SK-N-SH (cell line): Measurements from ENCODE around the gene FMNL2. TPM values are rescaled to one million over a fixed set of nuclear protein-coding genes. Genes with fewer than 3 reads are reported as not detected.

Experiments
- CTCF ChIA-PET: fragments of 300-600, 350-600 bp; formaldehyde crosslinking; extraction: SDS; loops from one replicate; lab custom pipeline; 2021; lab: Yijun Ruan, JAX
- POLR2A ChIA-PET: fragments of 350-600 bp; sonication (Branson Sonifier 250); formaldehyde crosslinking; extraction: SDS; loops from one replicate; lab custom pipeline; 2020; ENCODE audit warnings: antibody characterized with exemption, inconsistent platforms; lab: Yijun Ruan, JAX
- DNase-seq: peaks from one replicate; pipeline ENCODE4 v3.0.0; 2012
- H2AFZ ChIP-seq: fragments of 200-600 bp; sonication (generic); 2 replicates; pipeline ENCODE4 v1.8.1; 2016; ENCODE audit warnings: antibody characterized with exemption, mild to moderate bottlenecking, low read depth
- H3F3A ChIP-seq: fragments of 200-600 bp; sonication (generic); replicated peaks from 2 replicates; pipeline ENCODE3; 2016; ENCODE audit warnings: antibody characterized with exemption, mild to moderate bottlenecking; ENCODE audit not compliant: insufficient read depth
- H3K27ac ChIP-seq, 2 experiments: fragments of 200-500 bp in 1 of 2; fragments of 200-600 bp in 1 of 2; sonication (Bioruptor generic) in 1 of 2; sonication (generic), shearing (Covaris generic) in 1 of 2; 2 replicates each; pipeline versions ENCODE4 v1.5.1 to v1.6.1; 2014 to 2016; ENCODE audit warnings: low read depth in 2 of 2, inconsistent platforms in 1 of 2, low read length in 1 of 2, mild to moderate bottlenecking in 1 of 2, mixed read lengths in 1 of 2
- H3K27me3 ChIP-seq: fragments of 200-600 bp; sonication (generic), shearing (Covaris generic); 2 replicates; pipeline ENCODE4 v1.6.1; 2016; ENCODE audit warnings: mixed run types; ENCODE audit not compliant: insufficient read depth
- H3K36me3 ChIP-seq, 2 experiments: fragments of 200-500 bp in 1 of 2; fragments of 200-600 bp in 1 of 2; sonication (Bioruptor generic) in 1 of 2; sonication (generic) in 1 of 2; replicated peaks in 1 of 2; 2 replicates each; pipeline versions ENCODE3 to v1.5.1; 2014 to 2016; ENCODE audit warnings: low read length in 1 of 2, mild to moderate bottlenecking in 1 of 2; ENCODE audit not compliant: insufficient read depth in 2 of 2, control insufficient read depth in 1 of 2
- H3K4me1 ChIP-seq, 2 experiments: fragments of 200-500 bp in 1 of 2; fragments of 200-600 bp in 1 of 2; sonication (Bioruptor generic) in 1 of 2; sonication (generic), shearing (Covaris generic) in 1 of 2; 2 replicates each; pipeline versions ENCODE4 v1.5.1 to v1.6.1; 2014 to 2016; ENCODE audit warnings: low read depth in 1 of 2, low read length in 1 of 2, mixed run types in 1 of 2; ENCODE audit not compliant: insufficient read depth in 2 of 2, control insufficient read depth in 1 of 2
- H3K4me2 ChIP-seq: fragments of 200-600 bp; sonication (generic), shearing (Covaris generic); 2 replicates; pipeline ENCODE4 v1.6.1; 2017; ENCODE audit warnings: mixed run types
- H3K4me3 ChIP-seq, 2 experiments: fragments of 200-500 bp in 1 of 2; fragments of 200-600 bp in 1 of 2; sonication (Bioruptor generic) in 1 of 2; sonication (generic), shearing (Covaris generic) in 1 of 2; 2 replicates each; pipeline versions ENCODE4 v1.5.1 to v1.8.1; 2014 to 2016; ENCODE audit warnings: low read depth in 2 of 2, inconsistent platforms in 1 of 2, low read length in 1 of 2, mild to moderate bottlenecking in 1 of 2, mixed read lengths in 1 of 2, moderate library complexity in 1 of 2
- H3K79me2 ChIP-seq: fragments of 200-600 bp; sonication (generic); 2 replicates; pipeline ENCODE4 v1.8.1; 2017; ENCODE audit warnings: mild to moderate bottlenecking; ENCODE audit not compliant: insufficient read depth
- H3K9ac ChIP-seq: fragments of 200-600 bp; sonication (generic); 2 replicates; pipeline ENCODE4 v1.6.1; 2017; ENCODE audit warnings: mixed run types
- H3K9me2 ChIP-seq: fragments of 200-600 bp; sonication (generic); 2 replicates; pipeline ENCODE4 v1.6.1; 2017; ENCODE audit warnings: mixed run types
- H3K9me3 ChIP-seq: fragments of 200-600 bp; sonication (generic); 2 replicates; pipeline ENCODE4 v1.6.1; 2017; ENCODE audit warnings: mixed run types, mild to moderate bottlenecking, moderate library complexity
- H4K20me1 ChIP-seq: fragments of 200-600 bp; sonication (generic); 2 replicates; pipeline ENCODE4 v1.6.1; 2017; ENCODE audit warnings: mild to moderate bottlenecking, mixed run types; ENCODE audit not compliant: insufficient read depth
- GABPA ChIP-seq: IDR thresholded peaks from 2 replicates; pipeline ENCODE4 v1.4.0; 2012; ENCODE audit warnings: low read depth, mild to moderate bottlenecking
- JUND ChIP-seq: IDR thresholded peaks from 2 replicates; pipeline ENCODE4 v1.4.0; 2012
- MEF2A ChIP-seq: IDR thresholded peaks from 2 replicates; pipeline ENCODE4 v1.4.0; 2012; ENCODE audit warnings: low read depth, borderline replicate concordance
- MXI1 ChIP-seq: IDR thresholded peaks from 2 replicates; pipeline ENCODE4 v1.6.1; 2012; ENCODE audit warnings: mild to moderate bottlenecking, low read depth, low read length, improper control_type of control experiment
- NRF1 ChIP-seq: IDR thresholded peaks from 2 replicates; pipeline ENCODE4 v1.6.1; 2012; ENCODE audit warnings: low read depth, mild to moderate bottlenecking, low read length
- PBX3 ChIP-seq: IDR thresholded peaks from 2 replicates; pipeline ENCODE4; 2012
- RAD21 ChIP-seq: IDR thresholded peaks from 2 replicates; pipeline ENCODE4 v1.6.1; 2012; ENCODE audit warnings: mild to moderate bottlenecking, low read length
- RCOR1 ChIP-seq: fragments of 150-350 bp; IDR thresholded peaks from 2 replicates; pipeline ENCODE4 v1.6.1; 2017; ENCODE audit warnings: antibody characterized with exemption, low read length
- RFX5 ChIP-seq: IDR thresholded peaks from 2 replicates; pipeline ENCODE4 v1.6.1; 2012; ENCODE audit warnings: mild to moderate bottlenecking, improper control_type of control experiment, low read length
- RXRA ChIP-seq: IDR thresholded peaks from 2 replicates; pipeline ENCODE4 v1.4.0; 2012; ENCODE audit warnings: low read depth, mild to moderate bottlenecking, borderline replicate concordance
- SIN3A ChIP-seq: IDR thresholded peaks from 2 replicates; pipeline ENCODE4 v1.6.1; 2012; ENCODE audit warnings: low read depth, mild to moderate bottlenecking, low read length, moderate library complexity, borderline replicate concordance
- SMC3 ChIP-seq: IDR thresholded peaks from 2 replicates; pipeline ENCODE4 v1.6.1; 2012; ENCODE audit warnings: low read depth, low read length, improper control_type of control experiment
- TAF1 ChIP-seq: IDR thresholded peaks from 2 replicates; pipeline ENCODE4 v1.6.1; 2012; ENCODE audit warnings: low read depth, mild to moderate bottlenecking, low read length, moderate library complexity, borderline replicate concordance
- TCF12 ChIP-seq: IDR thresholded peaks from 2 replicates; pipeline ENCODE4 v1.4.0; 2012
- YY1 ChIP-seq: IDR thresholded peaks from 2 replicates; pipeline ENCODE4 v1.4.0; 2012; ENCODE audit warnings: low read depth, mild to moderate bottlenecking
- WGBS: methylation state at CpG from one replicate; pipeline ENCODE4 v1.1.6; 2017; ENCODE audit warnings: low lambda C conversion rate; 5-methylcytosine and 5-hydroxymethylcytosine counted together
- polyA plus RNA-seq, 3 experiments: library from polyadenylated mRNA; depleted of rRNA; stranded (reverse); fragments of >200 nt; gene quantifications; 2 replicates each; pipeline ENCODE4 v1.2.3, GENCODE V29; 2012
- TF ChIP-seq, protein P1 (sequence below): fragments of 200-600 bp; sonication (generic); IDR thresholded peaks from 2 replicates; pipeline ENCODE4 v1.6.1; 2017; ENCODE audit warnings: antibody characterized with exemption, mild to moderate bottlenecking, moderate library complexity
- TF ChIP-seq, protein P2 (sequence below): fragments of 150-350 bp; IDR thresholded peaks from 2 replicates; pipeline ENCODE4 v1.6.1; 2017; ENCODE audit warnings: antibody characterized with exemption, low read length, low read depth, borderline replicate concordance

The FMNL2 gene
- polyA plus RNA-seq, 1 of the 3 experiments (the other 2 are of a cell fraction), result 14.5 TPM

- Histone ChIP-seq H3K4me2 (no peak overlapping the region), H3K27ac (peak overlapping the region in 1 of 2 experiments; percentile 79; a peak in 3 of 4 replicates), H3K9ac (no peak overlapping the region), H4K20me1 (no peaks in the 10 kb centered on the region), H3K4me3 (no peak overlapping the region), H2AFZ (no peak overlapping the region), H3K27me3 (no peaks in the 10 kb centered on the region), H3F3A (peaks cover 27% of the 10 kb centered on the region), H3K36me3 (peaks cover 43 to 68% of the 10 kb centered on the region in 2 experiments), H3K9me3 (no peaks in the 10 kb centered on the region), H3K79me2 (no peaks in the 10 kb centered on the region), H3K9me2 (no peaks in the 10 kb centered on the region), H3K4me1 (peaks cover 8 to 10% of the 10 kb centered on the region in 2 experiments)
- TF ChIP-seq RAD21 (no peak), TCF12 (no peak), SIN3A (no peak), GABPA (no peak), JUND (no peak)
- TF ChIP-seq, protein P1, sequence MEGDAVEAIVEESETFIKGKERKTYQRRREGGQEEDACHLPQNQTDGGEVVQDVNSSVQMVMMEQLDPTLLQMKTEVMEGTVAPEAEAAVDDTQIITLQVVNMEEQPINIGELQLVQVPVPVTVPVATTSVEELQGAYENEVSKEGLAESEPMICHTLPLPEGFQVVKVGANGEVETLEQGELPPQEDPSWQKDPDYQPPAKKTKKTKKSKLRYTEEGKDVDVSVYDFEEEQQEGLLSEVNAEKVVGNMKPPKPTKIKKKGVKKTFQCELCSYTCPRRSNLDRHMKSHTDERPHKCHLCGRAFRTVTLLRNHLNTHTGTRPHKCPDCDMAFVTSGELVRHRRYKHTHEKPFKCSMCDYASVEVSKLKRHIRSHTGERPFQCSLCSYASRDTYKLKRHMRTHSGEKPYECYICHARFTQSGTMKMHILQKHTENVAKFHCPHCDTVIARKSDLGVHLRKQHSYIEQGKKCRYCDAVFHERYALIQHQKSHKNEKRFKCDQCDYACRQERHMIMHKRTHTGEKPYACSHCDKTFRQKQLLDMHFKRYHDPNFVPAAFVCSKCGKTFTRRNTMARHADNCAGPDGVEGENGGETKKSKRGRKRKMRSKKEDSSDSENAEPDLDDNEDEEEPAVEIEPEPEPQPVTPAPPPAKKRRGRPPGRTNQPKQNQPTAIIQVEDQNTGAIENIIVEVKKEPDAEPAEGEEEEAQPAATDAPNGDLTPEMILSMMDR, result peak; percentile 46
- TF ChIP-seq, protein P2, sequence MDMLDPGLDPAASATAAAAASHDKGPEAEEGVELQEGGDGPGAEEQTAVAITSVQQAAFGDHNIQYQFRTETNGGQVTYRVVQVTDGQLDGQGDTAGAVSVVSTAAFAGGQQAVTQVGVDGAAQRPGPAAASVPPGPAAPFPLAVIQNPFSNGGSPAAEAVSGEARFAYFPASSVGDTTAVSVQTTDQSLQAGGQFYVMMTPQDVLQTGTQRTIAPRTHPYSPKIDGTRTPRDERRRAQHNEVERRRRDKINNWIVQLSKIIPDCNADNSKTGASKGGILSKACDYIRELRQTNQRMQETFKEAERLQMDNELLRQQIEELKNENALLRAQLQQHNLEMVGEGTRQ, result no peak
- ChIA-PET POLR2A (no interaction called here), CTCF (interaction anchor here (0.8 to 2.7 kb wide), 8 partner anchors 9 to 452 kb away, joined by 3 to 9 read pairs (median 4); no protein-coding TSS in a partner anchor)
- 53% methylated on average over 2 of the region's 2 CpGs for WGBS
- DNase-seq, result no peak
Measured at GRCh38 chr2:152648336-152648735, 313.4 kb downstream of the FMNL2 start.

- WGBS, result 88% methylated on average over 1 of the region's 1 CpG
- H3K79me2 ChIP-seq, result no peaks in the 10 kb centered on the region
- CTCF ChIA-PET, result no interaction called here
Measured at GRCh38 chr2:152649997-152650396, 315.0 kb downstream of the FMNL2 start.

More at GRCh38 chr2:152649997-152650396, 315.0 kb downstream of the FMNL2 start:
- no peak overlapping the region for H3K4me2 ChIP-seq
- H3K4me1 ChIP-seq, result peaks cover 6 to 10% of the 10 kb centered on the region in 2 experiments
- peaks cover 49 to 73% of the 10 kb centered on the region in 2 experiments for H3K36me3 ChIP-seq
- no peaks in the 10 kb centered on the region for H3K9me3 ChIP-seq
- no peak overlapping the region for H2AFZ ChIP-seq
- H3K4me3 ChIP-seq, result no peak overlapping the region
- no peaks in the 10 kb centered on the region for H4K20me1 ChIP-seq
- no peaks in the 10 kb centered on the region for H3K9me2 ChIP-seq
- no peak for TF ChIP-seq RXRA
- no peak for TF ChIP-seq SMC3
- TF ChIP-seq TAF1, result no peak
- no peak for TF ChIP-seq MXI1
- TF ChIP-seq, protein P2, result no peak
- no peak for TF ChIP-seq GABPA
- TF ChIP-seq PBX3, result no peak
- TF ChIP-seq NRF1, result no peak
- no peak for TF ChIP-seq RFX5
- TF ChIP-seq RCOR1, result no peak
- TF ChIP-seq YY1, result no peak
- TF ChIP-seq MEF2A, result no peak
- DNase-seq, result no peak
- no peak overlapping the region for H3K9ac ChIP-seq
- H3K27me3 ChIP-seq, result no peaks in the 10 kb centered on the region
- H3F3A ChIP-seq, result peaks cover 30% of the 10 kb centered on the region
- H3K27ac ChIP-seq, result no peak overlapping the region
- POLR2A ChIA-PET, result no interaction called here
